ENCODE results near the gene DRGX.

GRCh38 chr10:49362596-49363260 is 33.2 kb downstream of the DRGX start:
- no peak for TF ChIP-seq POLR2A (IDR thresholded peaks at IDR 0.05; ENCODE audit: low read depth, low read length)
- TF ChIP-seq POLR2AphosphoS5 (IDR thresholded peaks at IDR 0.05; ENCODE audit: low read depth, low read length) = no peak
- TF ChIP-seq TAF1 (IDR thresholded peaks at IDR 0.05; ENCODE audit: low read depth, low read length) = no peak
- TF ChIP-seq SPI1 (IDR thresholded peaks at IDR 0.05; ENCODE audit: low read depth, low read length) = peak; percentile 93
- no peak for TF ChIP-seq POU2F2 (IDR thresholded peaks at IDR 0.05; ENCODE audit: low read depth, low read length)

All from GM12891 (cell line).